Brain pericyte (primary cell): ENCODE results near the gene ROMO1.
A peak's percentile ranks its signal among the peaks of the same experiment; 100 is the strongest.
"Not testable (repeated sequence)": the region's sequence is repeated elsewhere in the genome, so short reads cannot be mapped to it uniquely, and the experiment has no call there.

ENCODE experiments used
- DNase-seq: peaks from one replicate; pipeline ENCODE4 v3.0.0-alpha.2; 2012; ENCODE audit warnings: low read depth, low spot score

ROMO1 gene

GRCh38 chr20:35729836-35730582, 30.8 kb downstream of the ROMO1 start:
- no peak for DNase-seq

DNA sequence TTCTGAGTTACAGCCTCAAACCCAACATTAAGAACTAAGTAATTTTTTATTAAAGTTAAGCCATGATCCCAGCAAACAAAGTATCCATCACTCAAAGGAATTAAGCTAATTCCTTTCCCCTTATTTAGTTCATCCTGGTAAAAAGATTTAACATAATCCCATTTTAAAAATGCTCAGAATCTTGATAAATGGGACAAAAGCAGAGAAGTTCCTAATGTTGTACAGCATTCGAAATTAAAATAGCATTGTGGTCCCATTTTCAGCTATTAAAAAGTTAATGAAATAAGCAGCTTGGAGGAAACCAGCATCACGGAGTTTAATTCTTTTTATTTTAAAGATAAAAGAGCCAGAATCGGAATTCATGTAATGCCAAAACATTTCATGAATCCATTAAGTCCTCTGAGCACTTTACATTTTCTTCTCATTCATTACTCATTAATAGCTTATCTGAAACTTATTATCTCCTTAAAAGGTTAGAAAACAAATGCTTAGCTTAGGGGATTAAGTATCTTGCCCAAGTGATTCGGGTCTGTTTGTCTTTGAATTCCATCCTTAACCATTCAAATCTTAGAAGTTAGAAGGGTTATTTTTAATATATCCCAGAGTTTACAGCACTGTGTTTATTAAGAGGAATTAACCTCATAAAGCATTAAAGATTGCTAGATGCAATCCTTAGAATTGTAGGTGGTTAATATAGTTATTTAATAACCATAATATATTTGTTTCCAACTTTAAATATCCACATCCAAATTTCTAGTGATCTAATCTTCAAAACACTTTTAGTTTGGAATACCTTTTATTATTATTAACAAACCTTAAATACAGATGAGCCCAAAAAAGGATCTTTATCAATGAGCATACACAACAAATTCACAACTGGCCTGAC, 31.6 kb downstream of the ROMO1 start:
- no peak for DNase-seq

GRCh38 chr20:35731469-35731788, 32.2 kb downstream of the ROMO1 start:
- no peak for DNase-seq

GRCh38 chr20:35731862-35732643, 32.8 kb downstream of the ROMO1 start:
- DNase-seq = no peak

DNA sequence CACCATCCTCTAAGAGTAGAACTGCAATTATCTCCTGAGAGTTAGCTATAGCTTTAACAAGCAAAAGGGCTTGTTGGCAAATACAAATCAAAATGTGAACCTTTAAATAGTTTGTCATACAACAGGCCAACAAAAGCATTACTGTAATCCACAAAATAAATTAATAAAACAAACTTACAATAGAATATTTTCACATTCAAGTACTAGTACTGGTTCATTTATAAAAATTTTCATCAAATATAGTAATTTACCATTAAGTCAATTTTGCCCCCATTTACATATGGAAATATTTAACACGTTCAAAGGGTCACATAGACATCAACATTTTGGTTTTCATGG, 33.4 kb downstream of the ROMO1 start:
- DNase-seq = no peak

DNA sequence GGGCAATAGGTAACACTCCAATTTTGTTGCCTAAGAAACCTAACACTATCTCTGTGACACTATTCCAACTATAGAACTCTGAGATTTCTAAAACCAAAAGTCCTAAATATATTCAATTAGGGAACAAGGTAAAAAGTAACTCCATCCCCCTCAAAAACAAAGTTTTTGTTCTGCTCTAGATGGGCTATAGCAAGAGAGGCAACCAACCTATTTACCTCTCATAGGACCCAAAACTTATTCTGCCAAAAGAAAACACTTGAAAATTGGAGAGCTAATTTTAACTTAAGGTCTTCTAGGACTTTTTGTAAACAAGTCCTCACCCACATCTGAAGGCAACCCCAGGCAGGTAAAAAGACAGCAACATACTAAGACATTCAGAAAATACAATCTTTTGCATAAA, 35.2 kb downstream of the ROMO1 start:
- DNase-seq = no peak

- DNase-seq = no peak
These were observed 35.8 kb downstream of the ROMO1 start for GRCh38 chr20:35734777-35735649.

DNA sequence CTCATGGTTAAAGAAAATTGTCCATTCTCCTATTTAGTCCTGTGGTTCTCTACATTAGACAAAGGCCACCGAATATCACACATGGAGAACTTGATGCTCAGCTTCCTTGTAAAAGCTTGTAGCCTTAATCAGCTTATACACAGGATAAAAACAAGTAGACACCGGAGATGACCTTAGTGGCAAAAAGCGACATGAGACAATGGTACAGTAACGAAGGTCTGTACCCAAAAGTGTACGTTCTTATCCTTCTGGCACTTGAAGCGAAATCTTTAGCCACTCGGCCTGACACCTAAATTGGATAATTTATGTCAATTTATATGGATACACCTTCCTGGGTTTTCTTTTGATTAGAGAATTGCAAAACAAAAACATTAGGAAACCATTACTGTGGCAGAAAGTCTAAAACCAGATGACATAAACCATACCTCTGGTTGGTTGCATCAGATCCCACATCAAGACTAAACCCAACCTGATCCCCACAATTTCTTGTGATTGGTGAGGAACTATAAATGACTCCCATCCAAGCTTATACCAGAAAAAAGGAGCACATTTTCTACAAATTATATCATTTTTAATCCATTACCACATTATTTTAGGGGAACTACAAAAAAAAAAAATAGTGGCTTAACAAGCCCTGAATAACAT, 36.7 kb downstream of the ROMO1 start:
- no peak for DNase-seq

GRCh38 chr20:35737865-35738333, 38.7 kb downstream of the ROMO1 start:
- DNase-seq = no peak

DNA sequence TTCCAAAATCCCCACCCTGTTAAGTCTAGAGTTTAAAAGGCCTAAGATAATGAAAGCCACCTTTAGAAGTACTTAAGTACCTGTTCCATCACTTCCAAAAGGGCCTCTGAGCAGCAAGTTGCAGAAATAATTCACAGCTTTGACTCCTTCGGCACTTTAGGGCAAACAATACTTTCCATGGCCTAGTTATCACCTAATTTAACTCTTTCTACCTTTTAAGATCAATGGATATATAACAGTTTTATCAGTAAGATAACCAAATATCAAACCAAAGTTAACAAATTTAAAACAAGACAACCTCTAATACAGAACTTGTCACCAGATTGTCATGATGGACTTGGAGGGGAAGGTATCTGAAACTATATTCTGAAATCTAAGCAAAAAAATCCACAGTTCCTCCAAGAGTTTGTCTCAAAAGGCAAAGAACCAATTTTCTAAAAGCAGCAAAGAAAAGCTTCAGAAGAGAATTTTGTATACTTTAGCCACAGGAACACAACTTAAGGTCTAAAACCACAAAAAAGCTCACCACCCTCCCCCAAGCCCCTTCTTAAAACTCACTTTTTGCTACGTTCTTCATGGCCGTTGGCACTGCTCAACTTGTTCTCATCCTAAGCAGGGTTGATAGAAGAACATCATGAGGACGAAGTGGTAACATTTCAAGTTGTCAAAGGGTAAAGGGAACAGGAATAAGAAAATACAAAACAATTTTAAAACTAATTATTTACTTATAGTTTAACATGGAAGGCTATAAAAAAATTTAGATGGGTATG, 39.4 kb downstream of the ROMO1 start:
- DNase-seq = no peak

DNA sequence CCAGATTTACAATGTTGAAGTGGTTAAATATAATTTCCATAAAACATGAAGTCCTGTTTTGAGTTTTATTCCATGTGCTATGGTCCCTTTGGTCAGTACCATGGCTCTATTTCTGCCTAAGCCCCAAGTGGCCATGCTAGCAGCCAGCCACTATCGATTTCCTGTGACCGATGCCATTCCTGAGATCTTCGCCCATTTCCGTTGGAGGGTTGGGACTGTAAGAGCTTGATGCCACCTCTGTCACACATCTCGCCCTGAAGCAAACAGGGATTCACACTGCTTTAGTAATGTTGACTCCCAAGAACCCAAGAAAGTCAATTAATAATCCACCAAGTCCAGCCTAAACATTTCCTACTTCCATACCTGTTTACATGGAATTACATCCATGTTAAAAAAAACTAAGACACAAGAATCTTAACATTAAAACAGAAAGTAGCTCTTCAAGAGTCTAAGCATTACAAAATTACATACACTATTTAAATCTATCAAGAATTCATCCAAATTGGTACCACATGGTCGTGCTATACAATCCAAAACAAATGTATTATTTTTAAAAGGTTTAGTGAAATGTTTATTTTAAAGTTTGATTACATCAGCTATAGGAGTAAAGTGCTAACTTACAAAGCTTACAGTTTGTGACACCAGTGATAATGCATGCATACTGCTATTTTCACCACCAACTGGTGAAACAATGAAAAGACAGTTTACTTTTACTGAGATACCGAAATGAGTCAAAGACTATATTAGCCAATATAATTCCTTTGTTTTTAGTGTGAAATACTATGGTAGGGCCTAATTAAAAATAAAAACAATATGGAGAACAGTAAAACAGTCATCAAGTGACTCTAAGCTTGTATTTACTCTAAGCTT, 40.3 kb downstream of the ROMO1 start:
- DNase-seq = no peak

DNA sequence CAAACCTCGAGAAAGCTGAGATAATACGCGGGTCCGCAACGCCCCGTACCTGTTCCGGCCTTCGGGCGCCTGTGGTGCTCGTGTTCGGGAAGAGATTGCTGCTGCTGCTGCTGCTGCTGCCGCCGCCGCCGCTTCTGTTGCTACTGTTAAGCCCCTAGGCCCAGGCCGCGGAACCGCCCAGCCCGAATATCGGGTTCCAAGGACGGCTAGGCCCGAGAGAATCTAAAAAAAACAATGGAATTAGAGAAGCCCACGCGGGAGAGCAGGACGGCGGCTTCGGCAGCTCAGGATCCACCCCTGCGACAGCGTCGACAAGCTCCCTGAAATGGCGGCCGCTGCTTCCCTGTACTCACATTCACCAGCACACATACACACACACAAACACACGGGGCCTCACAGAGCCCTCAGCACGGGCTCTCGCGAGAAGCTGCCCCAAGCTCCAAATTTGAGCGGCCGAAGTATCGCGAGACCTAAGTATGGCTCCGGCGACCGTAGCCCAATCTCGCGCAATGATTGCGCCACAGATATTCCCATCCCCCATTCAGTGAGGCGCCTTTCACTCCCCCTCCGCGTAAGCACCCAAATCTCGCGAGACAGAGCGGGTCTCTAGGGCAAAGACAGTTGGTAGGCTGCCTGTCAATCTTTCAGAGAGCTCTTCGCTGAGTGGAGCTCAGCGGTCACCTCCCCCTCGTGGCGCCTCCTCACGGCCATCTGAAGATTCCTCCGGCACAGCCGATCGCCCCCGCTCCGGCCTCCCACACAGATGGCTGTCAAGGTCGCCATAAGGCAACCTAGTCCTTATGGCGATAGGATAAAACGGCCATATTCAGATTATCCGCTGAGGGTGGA, 42.9 kb downstream of the ROMO1 start, which contains the start of gene RBM39:
Gene RBM39 (minus strand): TSS at position 369 of the 849 bp plus-strand sequence. CDS start 1,386 bp downstream, outside the sequence.
- peak; percentile 100 for DNase-seq

GRCh38 chr20:35742741-35743523, 43.7 kb downstream of the ROMO1 start:
- DNase-seq = no peak

DNA sequence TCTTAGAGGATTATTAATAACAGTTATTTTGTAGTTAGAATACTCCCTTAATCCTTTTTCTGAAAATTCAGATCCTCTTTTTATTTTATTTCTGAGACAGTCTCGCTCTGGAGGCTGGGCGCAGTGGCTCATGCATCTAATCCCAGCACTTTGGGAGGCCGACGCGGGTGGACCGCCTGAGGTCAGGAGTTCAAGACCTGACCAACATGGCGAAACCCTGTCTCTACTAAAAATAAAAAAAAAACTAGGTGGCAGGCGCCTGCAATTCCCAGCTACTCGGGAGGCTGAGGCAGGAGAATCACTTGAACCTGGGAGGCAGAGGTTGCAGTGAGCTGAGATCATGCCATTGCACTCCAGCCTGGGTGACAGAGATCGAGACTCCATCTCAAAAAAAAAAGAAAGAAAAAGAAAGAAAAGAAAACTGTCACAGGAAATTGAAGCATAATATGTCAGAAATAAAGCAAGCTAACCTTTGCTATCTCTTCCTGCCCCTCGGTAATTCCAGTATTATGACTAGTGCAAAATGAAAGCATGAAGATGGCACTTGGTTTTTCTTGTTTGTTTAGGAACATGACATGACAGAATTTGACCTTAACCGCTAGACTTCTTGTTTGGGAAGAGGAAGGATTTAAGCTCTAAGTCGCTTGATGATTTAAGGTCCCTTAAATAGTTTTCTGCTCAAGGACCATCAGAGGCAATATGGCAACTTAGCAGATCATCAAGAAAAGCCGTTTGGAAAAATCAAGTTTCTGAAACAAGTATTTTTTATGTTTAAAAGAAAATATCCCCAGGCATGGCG, 44.7 kb downstream of the ROMO1 start:
- no peak for DNase-seq

GRCh38 chr20:35744492-35744841, 45.3 kb downstream of the ROMO1 start:
- DNase-seq = not testable (repeated sequence)
